ENCODE results near the gene SYCP2L. TPM values are rescaled to one million over a fixed set of nuclear protein-coding genes. Genes with fewer than 3 reads are reported as not detected.
"Not testable (repeated sequence)": the region's sequence is repeated elsewhere in the genome, so short reads cannot be mapped to it uniquely, and the experiment has no call there.

SYCP2L gene
- total RNA-seq, 3 donors from 2014 or later = 0.12 to 0.57 TPM; not detected in 1

DNA sequence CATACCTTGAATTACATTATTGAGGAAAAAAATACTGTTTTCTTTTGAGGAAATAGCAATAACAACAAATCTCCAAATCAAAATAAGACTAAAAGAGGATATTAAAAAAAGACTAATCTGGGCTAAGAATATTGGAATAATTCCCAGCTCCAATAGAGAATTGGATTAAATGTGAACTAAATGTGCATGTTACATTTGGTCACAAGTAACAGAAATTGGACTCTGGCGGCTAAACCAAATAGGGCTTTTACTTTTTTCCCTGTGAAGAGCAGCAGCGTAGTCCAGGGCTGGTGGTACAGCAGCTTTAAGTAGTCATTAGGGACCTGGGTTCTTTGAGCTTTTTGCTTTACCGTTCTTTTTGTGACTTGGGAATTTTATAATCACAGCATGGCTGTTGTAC is 85.3 kb downstream of the SYCP2L start:
- Histone ChIP-seq H3K4me1 (ENCODE audit: low read depth) (no peaks in the 10 kb centered on the region), H3K36me3 (ENCODE audit: low read depth) (no peaks in the 10 kb centered on the region), H3K9me3 (no peaks in the 10 kb centered on the region), H3K4me3 (no peak overlapping the region)
- intact Hi-C loops (cut with DNase I, micrococcal nuclease) = no loop called here
- DNase-seq (no peak), ATAC-seq (no peak)
- TF ChIP-seq, protein P1, sequence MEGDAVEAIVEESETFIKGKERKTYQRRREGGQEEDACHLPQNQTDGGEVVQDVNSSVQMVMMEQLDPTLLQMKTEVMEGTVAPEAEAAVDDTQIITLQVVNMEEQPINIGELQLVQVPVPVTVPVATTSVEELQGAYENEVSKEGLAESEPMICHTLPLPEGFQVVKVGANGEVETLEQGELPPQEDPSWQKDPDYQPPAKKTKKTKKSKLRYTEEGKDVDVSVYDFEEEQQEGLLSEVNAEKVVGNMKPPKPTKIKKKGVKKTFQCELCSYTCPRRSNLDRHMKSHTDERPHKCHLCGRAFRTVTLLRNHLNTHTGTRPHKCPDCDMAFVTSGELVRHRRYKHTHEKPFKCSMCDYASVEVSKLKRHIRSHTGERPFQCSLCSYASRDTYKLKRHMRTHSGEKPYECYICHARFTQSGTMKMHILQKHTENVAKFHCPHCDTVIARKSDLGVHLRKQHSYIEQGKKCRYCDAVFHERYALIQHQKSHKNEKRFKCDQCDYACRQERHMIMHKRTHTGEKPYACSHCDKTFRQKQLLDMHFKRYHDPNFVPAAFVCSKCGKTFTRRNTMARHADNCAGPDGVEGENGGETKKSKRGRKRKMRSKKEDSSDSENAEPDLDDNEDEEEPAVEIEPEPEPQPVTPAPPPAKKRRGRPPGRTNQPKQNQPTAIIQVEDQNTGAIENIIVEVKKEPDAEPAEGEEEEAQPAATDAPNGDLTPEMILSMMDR (IDR thresholded peaks at IDR 0.05) = no peak

DNA sequence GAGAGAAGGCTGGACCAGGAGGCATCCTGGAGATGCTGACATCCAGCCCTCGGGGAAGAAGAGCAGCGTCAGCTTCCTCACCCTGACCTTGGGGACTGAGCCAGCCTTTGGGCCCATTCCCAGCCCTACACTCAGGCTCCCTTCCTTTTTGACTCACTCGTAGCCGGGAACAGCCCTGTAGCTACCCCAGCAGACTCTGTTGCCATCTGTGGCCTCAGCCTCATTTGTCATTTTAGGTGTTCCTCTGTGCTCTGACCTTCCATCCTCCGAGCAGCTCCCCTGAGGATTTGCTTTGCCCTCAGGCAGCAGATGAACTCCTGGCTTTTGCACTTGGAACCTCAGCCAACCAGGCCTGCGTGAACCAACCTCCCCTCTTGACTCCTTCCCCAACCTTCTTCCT is 89.7 kb downstream of the SYCP2L start:
- ATAC-seq = peak; percentile 21

DNA sequence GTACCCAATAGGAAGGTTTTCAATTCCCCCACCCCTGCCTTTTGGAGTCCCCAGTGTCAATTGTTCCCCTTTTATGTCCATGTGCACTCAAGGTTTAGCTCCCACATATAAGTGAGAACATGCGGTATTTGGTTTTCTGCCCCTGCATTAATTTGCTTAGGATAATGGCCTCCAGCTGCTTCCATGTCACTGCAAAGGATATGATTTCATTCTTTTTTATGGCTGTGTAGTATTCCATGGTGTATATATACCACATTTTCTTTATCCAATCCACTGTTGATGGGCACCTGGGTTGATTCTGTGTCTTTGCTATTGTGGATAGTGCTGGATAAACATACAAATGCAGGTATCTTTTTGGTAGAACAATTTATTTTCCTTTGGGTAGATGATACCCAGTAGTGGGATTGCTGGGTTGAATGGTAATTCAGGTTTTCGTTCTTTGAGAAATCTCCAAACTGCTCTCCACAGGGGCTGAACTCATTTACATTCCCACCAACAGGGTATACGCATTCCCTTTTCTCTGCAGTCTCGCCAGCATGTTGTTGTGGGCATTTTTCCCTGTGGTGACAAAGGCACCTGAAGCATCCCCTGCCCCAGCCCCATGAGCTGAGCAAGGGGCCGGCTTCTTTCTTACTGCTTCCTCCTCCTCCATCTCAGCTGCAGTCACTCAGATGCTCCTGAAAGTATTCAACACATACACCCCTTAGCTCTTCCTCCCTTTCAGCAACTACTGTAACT is 90.5 kb downstream of the SYCP2L start:
- H3K4me1 ChIP-seq (ENCODE audit: low read depth) = no peaks in the 10 kb centered on the region
- no peak for DNase-seq
- H3K4me3 ChIP-seq = no peak overlapping the region
- TF ChIP-seq, protein P1 (IDR thresholded peaks at IDR 0.05) = no peak
- intact Hi-C loops (cut with DNase I, micrococcal nuclease) = no loop called here
- H3K36me3 ChIP-seq (ENCODE audit: low read depth) = no peaks in the 10 kb centered on the region
- H3K9me3 ChIP-seq = no peaks in the 10 kb centered on the region
- ATAC-seq = no peak

More for the DNA sequence above, 89.7 kb downstream of the SYCP2L start:
- no peaks in the 10 kb centered on the region for H3K36me3 ChIP-seq (ENCODE audit: low read depth)
- TF ChIP-seq, protein P1 (IDR thresholded peaks at IDR 0.05) = no peak
- H3K4me1 ChIP-seq (ENCODE audit: low read depth) = no peaks in the 10 kb centered on the region
- intact Hi-C loops (cut with DNase I, micrococcal nuclease) = no loop called here
- DNase-seq = no peak
- H3K9me3 ChIP-seq = no peaks in the 10 kb centered on the region
- H3K4me3 ChIP-seq = no peak overlapping the region

DNA sequence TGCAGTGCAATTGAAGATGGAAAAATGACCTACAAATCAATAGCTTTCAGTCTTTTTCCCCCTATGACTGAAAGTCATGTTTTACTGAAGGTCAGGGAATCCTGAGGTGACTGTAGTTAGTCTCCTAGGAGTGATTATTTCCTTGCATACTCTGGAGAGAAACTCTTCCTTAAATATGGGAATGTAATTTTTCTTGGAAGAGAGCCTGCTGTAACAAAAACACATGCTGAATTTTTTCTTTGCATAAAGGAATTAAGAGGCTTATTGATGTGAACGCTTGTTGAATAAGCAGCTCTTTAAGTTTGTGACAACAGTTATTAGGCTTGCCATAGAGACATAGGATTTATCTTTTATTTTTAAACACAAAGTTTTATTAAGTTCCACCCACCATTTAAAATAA is 92.8 kb downstream of the SYCP2L start:
- H3K4me1 ChIP-seq (ENCODE audit: low read depth) = no peaks in the 10 kb centered on the region
- ATAC-seq (no peak), DNase-seq (no peak)
- H3K9me3 ChIP-seq = no peaks in the 10 kb centered on the region
- TF ChIP-seq, protein P1 (IDR thresholded peaks at IDR 0.05) = no peak
- no peaks in the 10 kb centered on the region for H3K36me3 ChIP-seq (ENCODE audit: low read depth)
- intact Hi-C loops (cut with DNase I, micrococcal nuclease) = no loop called here
- H3K4me3 ChIP-seq = no peak overlapping the region

DNA sequence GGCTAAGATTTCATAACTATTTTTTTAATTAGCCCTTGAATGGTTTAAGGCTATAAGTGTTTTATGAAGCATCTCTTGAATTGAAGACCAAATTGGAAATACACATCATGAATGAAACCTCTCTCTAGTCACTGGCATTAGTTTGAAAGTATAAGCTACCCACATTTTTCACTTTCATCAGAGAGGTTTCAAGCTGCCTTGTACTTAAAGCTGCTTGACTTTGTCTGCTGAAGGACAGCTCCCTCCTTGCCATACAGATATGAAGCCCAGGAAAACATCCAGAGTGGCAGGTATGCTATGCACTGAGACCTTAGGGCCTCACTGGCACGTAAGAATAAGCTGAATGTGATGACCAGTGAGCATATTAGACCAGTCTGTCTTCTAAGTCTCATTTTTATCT is 94.6 kb downstream of the SYCP2L start:
- no peaks in the 10 kb centered on the region for H3K36me3 ChIP-seq (ENCODE audit: low read depth)
- H3K4me1 ChIP-seq (ENCODE audit: low read depth) = no peaks in the 10 kb centered on the region
- DNase-seq (no peak), ATAC-seq (no peak)
- H3K4me3 ChIP-seq = no peak overlapping the region
- intact Hi-C loops (cut with DNase I, micrococcal nuclease) = no loop called here
- H3K9me3 ChIP-seq = no peaks in the 10 kb centered on the region
- TF ChIP-seq, protein P1 (IDR thresholded peaks at IDR 0.05) = no peak

DNA sequence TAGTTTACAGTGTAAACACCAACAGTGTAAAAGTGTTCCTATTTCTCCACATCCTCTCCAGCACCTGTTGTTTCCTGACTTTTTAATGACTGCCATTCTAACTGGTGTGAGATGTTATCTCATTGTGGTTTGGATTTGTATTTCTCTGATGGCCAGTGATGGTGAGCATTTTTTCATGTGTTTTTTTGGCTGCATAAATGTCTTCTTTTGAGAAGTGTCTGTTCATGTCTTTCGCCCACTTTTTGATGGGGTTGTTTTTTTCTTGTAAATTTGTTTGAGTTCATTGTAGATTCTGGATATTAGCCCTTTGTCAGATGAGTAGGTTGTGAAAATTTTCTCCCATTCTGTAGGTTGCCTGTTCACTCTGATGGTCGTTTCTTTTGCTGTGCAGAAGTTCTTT is 98.1 kb downstream of the SYCP2L start:
- H3K4me3 ChIP-seq; ATAC-seq; H3K9me3 ChIP-seq; H3K36me3 ChIP-seq (ENCODE audit: low read depth); H3K4me1 ChIP-seq (ENCODE audit: low read depth); DNase-seq; intact Hi-C loops (cut with DNase I, micrococcal nuclease): not testable (repeated sequence)
